Pons (tissue), 1 donor: Measurements from ENCODE around the gene IGFBP3.
A peak's percentile ranks its signal among the peaks of the same experiment; 100 is the strongest.

ENCODE experiments used
- DNase-seq: peaks from one replicate; pipeline ENCODE4 v3.0.0-alpha.2; 2016; ENCODE audit warnings: low spot score

Gene IGFBP3

DNA sequence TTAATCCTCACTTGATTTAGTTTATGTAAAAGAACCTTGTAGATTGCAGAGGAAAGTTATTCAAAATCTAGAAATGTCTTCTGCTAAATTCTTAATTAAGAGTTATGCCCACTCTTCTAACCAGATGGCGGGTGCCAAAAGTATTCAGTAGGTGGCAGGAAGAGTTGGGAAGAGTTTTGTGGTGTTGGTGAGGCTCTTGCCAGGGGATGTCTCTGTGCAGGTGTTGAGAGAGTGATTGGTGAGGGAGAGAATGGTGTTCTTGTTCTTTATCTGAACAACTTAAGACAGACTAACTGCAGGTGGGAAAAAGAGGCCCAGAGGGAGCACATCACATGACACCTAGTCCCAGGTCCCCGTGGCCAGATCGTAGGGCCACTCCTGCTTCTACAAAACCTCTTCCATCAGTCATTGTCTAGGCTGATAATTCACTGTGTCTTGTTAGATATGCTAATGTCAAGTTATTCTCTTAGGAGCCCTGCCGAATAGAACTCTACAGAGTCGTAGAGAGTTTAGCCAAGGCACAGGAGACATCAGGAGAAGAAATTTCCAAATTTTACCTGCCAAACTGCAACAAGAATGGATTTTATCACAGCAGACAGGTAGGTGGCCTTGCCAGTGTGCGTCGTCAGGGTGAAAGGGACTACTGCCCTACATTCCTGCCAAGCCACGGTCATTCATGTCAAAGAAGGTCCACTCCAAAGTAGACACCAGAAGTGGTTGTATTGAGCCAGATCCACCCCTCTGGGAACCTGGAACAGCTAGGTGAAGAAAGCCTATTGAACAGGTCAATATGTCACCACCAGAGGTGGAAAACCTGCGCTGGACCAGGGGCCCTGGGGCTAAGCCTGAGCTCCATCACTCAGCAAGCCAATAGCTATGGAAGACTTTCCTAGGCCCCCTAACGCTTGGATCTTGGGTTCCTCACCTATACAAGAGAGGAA, 29.3 kb downstream of the IGFBP3 start:
- DNase-seq, result no peak

DNA sequence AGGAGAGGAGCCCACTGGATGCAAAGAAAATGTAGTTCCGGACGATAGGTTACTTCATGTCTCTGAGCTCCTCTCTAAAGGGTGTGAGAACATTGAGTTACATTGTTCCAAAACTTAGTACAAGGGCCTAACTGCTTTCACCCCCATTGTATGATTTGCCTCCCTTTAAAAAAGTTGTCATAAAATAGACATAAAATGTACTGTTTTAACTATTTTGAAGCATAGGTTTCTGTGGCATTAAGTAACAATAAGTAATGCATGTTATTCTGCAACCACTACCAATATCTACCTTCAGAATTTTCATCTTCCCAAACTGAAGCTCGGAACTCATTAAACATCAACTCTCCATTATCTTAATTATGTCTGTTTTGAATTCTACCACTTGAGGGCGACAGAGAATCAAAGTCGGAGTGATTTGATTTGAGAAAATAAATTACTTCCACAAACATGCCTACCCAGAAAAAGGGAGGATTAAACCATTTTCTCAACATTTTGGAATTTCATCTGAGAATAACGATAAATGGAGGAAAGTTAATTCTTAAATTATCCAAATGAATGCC, 30.1 kb downstream of the IGFBP3 start:
- peak; percentile 60 for DNase-seq

DNA sequence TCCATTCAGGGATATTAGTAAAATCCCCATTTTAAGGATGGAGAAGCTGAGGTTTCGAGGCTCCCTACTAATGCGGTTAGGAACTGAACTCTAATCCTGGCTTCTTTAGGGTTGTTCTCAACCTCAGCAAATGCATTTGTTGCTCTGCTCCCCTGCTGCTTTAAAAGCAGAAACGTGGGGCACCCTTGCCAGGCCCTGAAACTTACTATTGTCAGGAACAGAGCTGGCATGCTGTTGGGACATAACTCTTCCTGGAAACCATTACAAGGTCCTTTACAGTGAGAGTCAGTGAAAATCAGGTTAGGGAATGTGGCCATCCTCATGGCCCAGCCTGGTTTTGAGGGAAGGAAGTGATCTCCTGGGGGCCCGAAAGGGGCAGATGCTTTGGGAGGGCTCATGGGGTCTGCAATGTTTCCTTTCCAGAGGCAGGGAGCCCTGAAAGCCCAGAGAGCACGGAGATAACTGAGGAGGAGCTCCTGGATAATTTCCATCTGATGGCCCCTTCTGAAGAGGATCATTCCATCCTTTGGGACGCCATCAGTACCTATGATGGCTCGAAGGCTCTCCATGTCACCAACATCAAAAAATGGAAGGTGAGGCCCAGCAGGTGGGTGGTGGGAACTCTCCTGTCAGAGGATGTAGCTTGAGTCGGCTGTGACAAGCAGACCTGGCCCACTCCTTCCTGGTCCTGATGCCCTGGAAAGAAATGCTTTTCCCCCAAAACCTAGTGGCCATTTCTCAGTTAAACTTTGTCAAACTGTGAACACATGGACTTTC, 30.8 kb downstream of the IGFBP3 start:
- DNase-seq, result no peak

DNA sequence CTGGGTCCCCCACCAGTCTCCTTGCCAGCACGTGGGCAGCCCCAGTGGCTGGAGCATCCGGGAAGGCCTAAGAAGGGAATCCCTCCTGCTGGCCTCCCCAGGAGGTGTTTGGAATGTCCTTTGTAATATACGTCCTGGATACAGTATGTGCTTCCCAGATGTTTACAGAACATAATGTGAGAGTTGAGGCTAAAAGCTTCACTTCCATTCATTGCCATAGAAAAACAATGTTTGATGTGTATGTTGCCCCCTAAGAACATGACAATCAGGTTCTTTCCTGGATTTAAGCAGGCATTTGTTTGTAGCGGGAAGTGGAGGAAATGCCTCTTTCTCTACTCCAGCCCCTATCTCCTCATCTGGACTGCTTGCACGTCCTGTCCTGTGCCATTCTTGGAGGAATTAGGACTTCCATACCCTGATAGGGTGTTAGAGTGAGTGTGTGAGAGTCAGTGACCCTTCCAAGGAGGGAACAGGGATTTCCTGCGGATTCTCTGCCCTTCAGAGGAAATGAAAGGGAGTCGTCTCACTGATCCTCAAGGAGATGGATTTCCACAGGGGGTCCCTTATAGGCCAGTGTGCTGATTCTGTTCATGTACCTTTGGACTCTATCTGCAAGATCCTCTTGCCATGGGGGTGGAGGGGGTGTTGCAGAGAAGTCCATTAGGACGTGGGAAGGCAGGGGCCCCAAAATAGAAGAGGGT, 31.6 kb downstream of the IGFBP3 start:
- DNase-seq, result no peak

DNA sequence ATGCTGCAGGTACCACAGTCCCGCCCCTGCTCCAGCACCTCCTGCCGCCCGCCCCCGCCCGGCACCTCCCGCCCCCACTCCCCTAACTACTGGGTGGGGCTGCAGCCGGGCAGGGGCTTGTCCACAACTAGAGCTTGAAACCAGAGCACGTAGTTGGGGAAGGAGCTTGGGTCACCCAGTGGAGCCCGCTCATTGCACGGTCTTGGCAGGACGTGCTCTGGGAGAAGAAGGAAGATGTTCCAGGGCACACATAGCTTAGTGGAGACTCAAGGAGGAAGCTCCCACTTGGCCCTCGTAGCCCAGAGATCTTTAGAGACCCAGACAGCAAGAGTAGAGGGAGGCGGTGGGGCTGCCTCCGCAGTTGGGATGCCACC, 32.1 kb downstream of the IGFBP3 start:
- DNase-seq, result no peak

DNA sequence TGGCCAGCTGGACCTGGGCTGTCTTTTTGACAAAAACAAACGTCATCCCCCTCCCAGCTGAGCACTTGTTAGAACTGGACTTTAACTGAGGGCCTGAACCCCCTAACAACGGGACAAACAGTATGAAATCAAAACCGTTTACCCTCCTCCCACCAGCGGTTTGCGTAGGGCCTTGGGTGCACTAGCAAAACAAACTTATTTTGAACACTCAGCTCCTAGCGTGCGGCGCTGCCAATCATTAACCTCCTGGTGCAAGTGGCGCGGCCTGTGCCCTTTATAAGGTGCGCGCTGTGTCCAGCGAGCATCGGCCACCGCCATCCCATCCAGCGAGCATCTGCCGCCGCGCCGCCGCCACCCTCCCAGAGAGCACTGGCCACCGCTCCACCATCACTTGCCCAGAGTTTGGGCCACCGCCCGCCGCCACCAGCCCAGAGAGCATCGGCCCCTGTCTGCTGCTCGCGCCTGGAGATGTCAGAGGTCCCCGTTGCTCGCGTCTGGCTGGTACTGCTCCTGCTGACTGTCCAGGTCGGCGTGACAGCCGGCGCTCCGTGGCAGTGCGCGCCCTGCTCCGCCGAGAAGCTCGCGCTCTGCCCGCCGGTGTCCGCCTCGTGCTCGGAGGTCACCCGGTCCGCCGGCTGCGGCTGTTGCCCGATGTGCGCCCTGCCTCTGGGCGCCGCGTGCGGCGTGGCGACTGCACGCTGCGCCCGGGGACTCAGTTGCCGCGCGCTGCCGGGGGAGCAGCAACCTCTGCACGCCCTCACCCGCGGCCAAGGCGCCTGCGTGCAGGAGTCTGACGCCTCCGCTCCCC, 32.7 kb downstream of the IGFBP3 start, which contains the start of gene IGFBP1:
TSS of gene IGFBP1 (plus strand) at position 304 of the 808 bp plus-strand sequence. CDS start at position 469, 165 bp downstream.
- no peak for DNase-seq

DNA sequence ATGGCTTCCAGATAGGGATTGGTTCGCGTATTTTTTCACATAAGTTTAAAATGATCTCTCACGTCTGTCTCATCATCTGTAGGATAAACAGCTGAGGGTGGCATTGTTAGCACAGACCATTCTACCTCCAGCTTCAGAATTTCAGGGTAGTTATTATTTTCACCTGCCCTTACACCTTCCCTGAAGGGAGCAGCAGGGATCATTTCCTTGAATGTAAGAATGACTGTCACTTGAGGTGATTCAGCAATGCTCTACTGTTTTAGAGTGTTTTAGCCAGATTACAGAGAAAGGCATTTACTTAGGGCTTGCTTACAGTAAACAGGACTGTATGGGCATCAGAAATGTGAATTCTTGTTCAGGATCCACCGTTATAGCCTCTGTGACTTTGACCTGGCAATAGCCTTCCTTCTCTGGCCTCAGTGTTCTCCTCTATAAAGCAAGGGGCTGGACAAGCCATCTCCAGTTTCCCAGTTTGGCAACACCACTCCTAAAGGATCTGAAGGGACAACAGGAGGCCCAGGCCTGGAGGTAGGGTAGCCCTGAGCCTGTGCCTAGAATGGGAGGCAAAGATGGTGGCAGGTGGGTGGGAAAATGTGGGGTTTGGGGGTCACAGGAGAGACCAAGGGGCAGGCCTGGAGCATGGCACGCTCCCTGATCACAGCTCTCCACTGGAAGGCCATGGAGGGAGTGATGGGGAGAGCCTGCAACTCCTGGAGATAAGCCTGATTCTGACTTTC, 34.0 kb downstream of the IGFBP3 start:
- no peak for DNase-seq

DNA sequence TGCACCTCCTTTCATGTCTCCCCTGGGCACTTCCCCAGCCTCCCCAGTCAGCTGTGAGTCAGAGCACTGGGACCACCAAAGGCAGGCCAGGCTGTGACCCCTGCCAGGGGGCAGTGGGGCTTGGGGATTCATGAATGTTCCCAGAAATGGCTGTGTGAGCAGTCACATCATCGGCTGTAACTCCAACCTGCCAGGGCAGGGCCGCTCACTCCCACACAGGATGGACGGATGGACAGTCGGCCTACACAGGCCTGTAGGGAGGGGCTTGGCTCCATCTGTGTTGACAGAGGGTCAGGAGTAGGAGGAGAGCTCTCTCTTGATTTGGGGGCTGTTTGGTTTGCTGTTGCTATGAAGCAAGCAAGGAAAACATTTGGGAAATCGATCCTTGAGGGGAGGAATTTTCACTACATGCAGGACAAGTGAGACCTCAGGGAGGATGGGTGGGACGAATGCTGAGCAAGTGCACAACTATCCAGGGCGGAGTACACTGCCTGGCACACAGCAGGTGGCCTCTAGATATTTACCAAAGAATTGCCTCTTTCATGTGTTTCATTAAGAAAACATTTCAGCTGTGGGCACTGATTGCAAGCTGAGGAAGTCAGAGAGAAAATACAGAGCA, 35.7 kb downstream of the IGFBP3 start:
- no peak for DNase-seq

DNA sequence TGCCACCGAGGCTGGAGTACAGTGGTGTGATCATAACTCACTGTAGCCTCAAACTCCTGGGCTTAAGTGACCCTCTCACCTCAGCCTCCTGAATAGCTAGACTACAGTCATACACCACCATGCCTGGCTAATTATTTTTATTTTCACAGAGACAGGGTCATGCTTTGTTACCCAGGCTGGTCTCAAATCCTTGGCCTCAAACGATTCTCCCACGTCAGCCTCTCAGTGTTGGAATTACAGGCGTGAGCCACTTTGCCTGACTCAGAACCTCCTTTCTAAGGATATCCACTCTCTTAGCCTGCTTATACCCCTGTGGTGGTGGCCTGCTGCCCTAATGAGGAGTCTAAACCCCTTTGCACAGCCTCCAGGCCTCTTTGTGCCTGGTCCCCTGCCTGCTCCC, 36.9 kb downstream of the IGFBP3 start:
- no peak for DNase-seq

DNA sequence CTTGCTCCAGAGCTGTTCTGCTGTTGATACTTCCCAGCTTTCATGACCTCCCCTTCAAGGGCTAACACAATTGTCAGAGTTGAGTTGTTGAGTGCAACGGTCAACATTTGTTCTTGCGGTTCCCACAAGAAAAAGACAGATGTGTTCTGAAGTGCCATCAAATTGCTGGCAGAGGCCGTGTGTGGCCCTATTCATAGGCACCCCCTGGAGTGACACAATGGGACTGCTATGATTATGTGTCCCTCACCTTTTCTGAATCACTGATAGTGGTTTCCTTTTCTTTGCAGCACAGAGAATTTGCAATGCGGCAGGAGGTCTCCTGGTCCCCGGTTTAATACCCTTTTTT, 38.6 kb downstream of the IGFBP3 start:
- DNase-seq, result no peak

DNA sequence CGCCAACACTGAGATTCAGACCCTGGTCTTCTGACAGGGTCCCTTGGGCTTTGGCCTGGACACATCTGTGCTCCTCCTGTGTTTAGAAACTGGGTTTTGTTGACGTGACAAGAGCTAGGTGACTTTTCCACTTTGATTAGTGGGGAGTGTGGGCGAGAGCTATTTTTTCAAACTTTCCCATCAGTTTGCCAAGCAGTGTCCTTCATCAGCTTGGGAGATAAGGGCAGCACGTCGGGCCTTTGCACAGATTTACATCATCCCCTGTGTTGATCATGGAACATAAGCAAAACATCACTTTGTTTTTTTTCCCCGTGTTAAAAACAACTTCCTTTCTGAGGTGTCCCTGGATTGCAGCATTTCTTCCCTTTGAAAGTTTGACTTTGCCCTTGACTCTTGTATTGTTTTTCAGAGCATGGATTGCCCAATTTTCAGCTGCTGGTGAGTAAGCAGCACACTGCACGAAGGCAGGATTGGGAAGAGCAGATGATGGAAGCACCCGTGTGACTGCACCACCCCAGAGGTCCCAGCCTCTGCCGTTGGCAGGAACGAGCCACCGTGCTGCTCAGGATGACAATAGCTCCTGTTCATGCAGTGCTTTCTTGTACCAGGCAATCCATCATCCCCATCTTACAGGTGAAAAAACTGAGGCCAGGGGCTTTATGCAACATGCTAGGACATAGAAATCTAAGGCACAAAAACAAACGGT, 39.2 kb downstream of the IGFBP3 start:
- no peak for DNase-seq

DNA sequence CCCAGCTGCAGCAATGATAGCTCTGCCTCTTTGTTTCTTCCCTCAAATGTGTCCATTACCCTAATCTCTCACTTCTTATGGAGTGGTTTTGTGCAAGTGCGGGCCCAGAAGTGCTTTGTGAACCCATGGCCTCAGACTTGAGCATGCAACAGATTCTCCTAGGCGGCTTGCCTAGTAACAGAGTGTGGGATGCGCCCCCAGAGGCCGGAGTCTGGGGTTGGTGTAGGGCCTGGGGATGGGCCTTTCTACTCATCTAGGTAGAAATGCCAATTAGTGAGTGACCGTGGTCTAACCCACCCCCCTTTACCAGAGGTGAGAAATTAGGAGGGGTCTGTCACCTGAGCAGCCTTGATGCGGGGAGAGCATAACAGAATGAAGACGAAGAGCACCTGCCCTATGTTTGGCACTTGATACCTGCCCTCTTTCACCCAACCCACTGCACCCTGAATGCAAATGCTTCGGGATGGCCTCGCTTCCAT, 39.8 kb downstream of the IGFBP3 start:
- DNase-seq, result no peak

DNA sequence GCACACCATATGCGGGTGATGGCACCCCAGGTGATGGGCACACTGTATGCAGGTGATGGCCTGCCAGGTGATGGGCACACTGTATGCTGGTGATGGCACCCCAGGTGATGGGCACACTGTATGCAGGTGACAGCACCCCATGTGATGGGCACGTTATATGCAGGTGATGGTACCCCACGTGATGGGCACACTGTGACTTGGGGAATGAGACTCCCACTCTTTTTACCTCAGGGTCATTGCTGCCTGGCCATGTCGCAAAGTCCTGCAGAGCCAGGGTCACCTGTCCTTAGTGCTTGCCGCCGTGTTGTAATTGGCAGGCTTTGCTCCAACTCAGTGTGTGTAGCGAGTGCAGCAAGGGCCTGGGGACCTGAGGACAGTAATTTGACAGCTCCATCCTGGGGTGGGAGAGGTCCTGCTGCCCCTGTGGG, 40.6 kb downstream of the IGFBP3 start:
- no peak for DNase-seq

DNA sequence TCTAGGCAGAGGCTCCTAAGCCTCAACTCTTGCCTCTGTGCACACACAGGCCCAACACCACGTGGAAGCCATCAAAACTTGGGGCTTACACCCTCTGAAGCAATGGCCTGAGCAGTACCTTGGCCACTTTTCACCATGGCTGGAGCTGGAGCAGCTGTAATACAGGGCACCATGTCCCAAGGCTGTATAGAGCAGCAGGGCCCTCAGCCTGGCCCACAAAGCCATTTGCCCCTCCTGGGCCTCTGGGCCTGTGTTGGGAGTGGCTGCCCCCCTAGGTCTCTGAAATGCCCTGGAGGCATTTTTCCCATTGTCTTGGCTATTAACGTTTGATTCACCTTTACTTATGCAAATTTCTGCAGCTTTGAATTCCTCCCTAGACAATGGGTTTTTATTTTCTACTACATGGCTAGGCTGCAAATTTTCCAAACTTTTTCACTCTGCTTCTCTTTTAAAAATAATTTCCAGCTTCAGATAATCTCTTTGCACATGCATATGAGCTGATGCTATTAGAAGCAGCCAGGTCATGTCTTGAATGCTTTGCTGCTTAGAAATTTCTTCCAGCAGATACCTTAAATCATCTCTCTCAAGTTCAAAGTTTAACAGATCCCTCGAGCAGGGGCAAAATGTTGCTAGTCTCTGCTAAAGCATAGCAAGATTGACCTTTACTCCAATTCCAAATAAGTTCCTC, 42.5 kb downstream of the IGFBP3 start:
- DNase-seq, result no peak

DNA sequence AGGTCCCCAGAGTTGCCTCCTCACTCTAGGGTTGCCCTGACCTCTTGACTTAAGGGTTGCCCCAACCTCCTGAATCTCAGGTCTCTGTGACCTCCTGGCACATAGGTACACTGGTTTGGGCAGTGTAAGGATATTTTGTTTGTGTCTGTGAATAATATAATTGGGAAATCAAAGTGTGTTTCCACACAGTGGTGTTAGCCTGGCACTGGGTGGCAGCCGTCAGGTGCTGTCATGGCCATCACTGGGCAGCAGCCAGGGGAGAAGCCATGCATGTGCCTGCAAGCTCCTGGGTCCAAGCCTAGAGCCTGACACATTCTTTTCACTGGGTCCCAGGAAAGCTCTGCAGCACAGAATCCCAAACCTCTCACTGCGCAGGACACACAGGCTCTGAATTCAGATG, 44.6 kb downstream of the IGFBP3 start:
- DNase-seq, result no peak

DNA sequence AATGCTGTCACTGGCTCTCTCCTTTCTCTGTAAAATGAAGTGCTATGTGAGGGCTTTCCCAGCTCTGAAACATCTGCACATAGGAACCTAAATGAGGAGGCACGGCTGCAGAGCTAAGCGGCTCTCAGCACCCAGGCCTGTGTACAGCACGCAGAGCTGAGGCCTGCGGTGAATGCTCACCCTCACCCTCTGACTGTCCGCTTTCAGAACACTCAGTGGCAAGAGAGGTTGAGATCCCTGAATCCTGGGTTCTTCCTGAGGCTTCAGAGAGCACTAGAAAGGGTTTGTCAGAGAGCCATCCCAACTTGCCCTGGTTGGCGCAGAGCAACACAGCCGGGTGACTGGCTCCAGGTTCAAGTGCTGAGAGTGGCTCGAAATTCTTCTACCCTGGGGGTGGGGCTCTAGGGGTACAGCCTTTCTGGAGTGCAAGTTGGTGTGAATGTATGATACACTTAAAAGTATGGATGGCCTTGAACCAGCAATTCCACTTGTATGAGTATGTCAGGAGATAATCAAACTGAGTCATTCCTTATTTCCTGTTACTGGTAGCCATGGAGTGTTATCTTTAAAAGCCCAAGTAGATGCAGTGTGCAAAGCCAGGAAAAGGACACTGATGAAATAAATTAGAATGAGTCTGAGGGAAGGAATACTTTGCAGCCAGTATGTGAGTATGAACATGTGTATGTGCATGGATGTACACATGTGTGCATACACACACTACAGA, 46.5 kb downstream of the IGFBP3 start:
- DNase-seq, result no peak

DNA sequence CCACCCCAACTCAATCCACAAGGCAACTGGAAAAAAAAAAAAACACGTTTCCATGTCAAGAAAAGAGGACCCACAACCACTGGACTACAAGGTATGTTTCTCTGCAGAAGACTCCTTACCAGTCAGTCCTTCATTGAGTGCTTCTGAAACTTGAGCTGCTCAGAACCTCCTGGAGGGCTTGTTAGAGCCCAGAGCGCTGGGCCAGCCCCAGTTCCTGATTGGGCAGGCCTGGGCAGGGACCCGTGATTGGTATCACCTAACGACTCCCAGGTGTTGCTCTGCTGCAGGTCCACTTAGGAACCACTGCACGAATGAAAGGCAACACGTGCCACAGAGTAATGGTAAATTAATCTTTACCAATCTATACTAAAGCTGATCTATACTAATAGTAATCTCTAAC, 47.7 kb downstream of the IGFBP3 start:
- no peak for DNase-seq

DNA sequence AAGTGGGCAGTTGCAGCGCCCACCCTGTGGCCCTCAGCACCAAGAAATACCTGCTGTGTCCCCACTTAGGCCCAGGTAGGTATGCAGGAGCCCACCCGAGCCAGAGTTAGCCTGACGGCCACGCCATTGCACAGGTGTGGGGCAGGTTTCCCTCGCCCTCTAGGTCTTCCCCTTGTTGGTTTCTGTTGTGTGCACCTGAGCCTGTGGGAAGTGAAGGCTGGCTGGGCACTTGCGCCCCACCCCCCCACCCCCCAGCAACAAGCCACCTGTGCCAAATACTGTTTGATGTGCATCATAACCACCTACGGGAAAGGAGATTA, 48.1 kb downstream of the IGFBP3 start, which contains the start of gene CCDC201:
TSS of gene CCDC201 (minus strand) at position 48 of the 320 bp plus-strand sequence. CDS start 75 bp downstream, outside the sequence.
- no peak for DNase-seq
